NOMO-1 treated with dmso at 0.1 percent for 144 hours (cell line): Measurements from ENCODE around the gene TTLL3.
"Not testable (repeated sequence)": the region's sequence is repeated elsewhere in the genome, so short reads cannot be mapped to it uniquely, and the experiment has no call there.

Experiments
- DNase-seq: peaks from one replicate; lab custom pipeline; 2025; ENCODE audit not compliant: unreplicated experiment; lab: John Stamatoyannopoulos, UW

The TTLL3 gene

GRCh38 chr3:9834520-9835380 lies 24.7 kb downstream of the TTLL3 start:
- DNase-seq: no peak

GRCh38 chr3:9837701-9838582 lies 27.9 kb downstream of the TTLL3 start:
- DNase-seq: no peak

GRCh38 chr3:9838856-9839255 lies 28.8 kb downstream of the TTLL3 start:
- DNase-seq: no peak

- DNase-seq: no peak
Measured at GRCh38 chr3:9841015-9841414, 31.0 kb downstream of the TTLL3 start.

- DNase-seq: peak; percentile 87
Measured at GRCh38 chr3:9843715-9844438, 33.8 kb downstream of the TTLL3 start, which contains the start of gene RPUSD3. RPUSD3 (minus strand) TSS chr3:9844008; CDS start chr3:9843990, 18 bp downstream.

GRCh38 chr3:9846231-9846630 lies 36.2 kb downstream of the TTLL3 start:
- DNase-seq: no peak

- DNase-seq: no peak
Measured at GRCh38 chr3:9846931-9847488, 36.9 kb downstream of the TTLL3 start.

- not testable (repeated sequence) for DNase-seq
Measured at GRCh38 chr3:9847870-9848269, 37.8 kb downstream of the TTLL3 start.

GRCh38 chr3:9848860-9849259 lies 38.8 kb downstream of the TTLL3 start:
- not testable (repeated sequence) for DNase-seq

GRCh38 chr3:9851383-9851782 lies 41.3 kb downstream of the TTLL3 start:
- not testable (repeated sequence) for DNase-seq

GRCh38 chr3:9851926-9852325 lies 41.9 kb downstream of the TTLL3 start:
- DNase-seq: not testable (repeated sequence)

- DNase-seq: no peak
Measured at GRCh38 chr3:9852528-9852927, 42.5 kb downstream of the TTLL3 start.

GRCh38 chr3:9854291-9854940 lies 44.4 kb downstream of the TTLL3 start:
- not testable (repeated sequence) for DNase-seq

GRCh38 chr3:9855594-9855993 lies 45.5 kb downstream of the TTLL3 start:
- no peak for DNase-seq

- no peak for DNase-seq
Measured at GRCh38 chr3:9859530-9860025, 49.5 kb downstream of the TTLL3 start.

- no peak for DNase-seq
Measured at GRCh38 chr3:9861201-9861600, 51.1 kb downstream of the TTLL3 start.

- no peak for DNase-seq
Measured at GRCh38 chr3:9861626-9862130, 51.6 kb downstream of the TTLL3 start.

GRCh38 chr3:9862391-9863057 lies 52.5 kb downstream of the TTLL3 start:
- no peak for DNase-seq

- no peak for DNase-seq
Measured at GRCh38 chr3:9863058-9863772, 53.2 kb downstream of the TTLL3 start.
